Urothelium cell line (cell line): ENCODE measurements around the gene CHCHD2.
"Not testable (repeated sequence)": the region's sequence is repeated elsewhere in the genome, so short reads cannot be mapped to it uniquely, and the experiment has no call there.

Experiments
- DNase-seq: peaks from one replicate; pipeline ENCODE4 v3.0.0; 2011; ENCODE audit warnings: low spot score, mixed read lengths
- FAIRE-seq: peaks from 2 replicates; lab custom pipeline; 2011; peaks lifted over from hg19 to GRCh38; lab: Jason Lieb, UNC

The CHCHD2 gene

GRCh38 chr7:56106108-56107073 is at the start of gene CHCHD2:
TSS of gene CHCHD2 (minus strand) at chr7:56106476. CDS start at chr7:56106413, 63 bp downstream.
- peak; percentile 99 for DNase-seq
- peak; percentile 92 for FAIRE-seq

GRCh38 chr7:56131062-56131461 is 24.8 kb upstream of the CHCHD2 start:
- FAIRE-seq, DNase-seq: not testable (repeated sequence)

GRCh38 chr7:56127241-56127975 is 21.1 kb upstream of the CHCHD2 start:
- FAIRE-seq = no peak
- DNase-seq = no peak

GRCh38 chr7:56125831-56126230 is 19.6 kb upstream of the CHCHD2 start:
- DNase-seq = no peak
- FAIRE-seq = no peak

- FAIRE-seq (no peak), DNase-seq (no peak)
Measured at GRCh38 chr7:56124981-56125380, 18.7 kb upstream of the CHCHD2 start.

GRCh38 chr7:56121440-56121839 is 15.2 kb upstream of the CHCHD2 start:
- no peak for DNase-seq
- no peak for FAIRE-seq

- FAIRE-seq (no peak), DNase-seq (no peak)
Measured at GRCh38 chr7:56115852-56116538, 9.7 kb upstream of the CHCHD2 start, which contains the start of gene NUPR2. TSS of gene NUPR2 (minus strand) at chr7:56116417. CDS start at chr7:56116314, 103 bp downstream.

- FAIRE-seq, DNase-seq: not testable (repeated sequence)
Measured at GRCh38 chr7:56112244-56112643, 6.0 kb upstream of the CHCHD2 start.

- no peak for FAIRE-seq
- no peak for DNase-seq
Measured at GRCh38 chr7:56110611-56111010, 4.3 kb upstream of the CHCHD2 start.

GRCh38 chr7:56107954-56108258 is 1.6 kb upstream of the CHCHD2 start:
- no peak for DNase-seq
- FAIRE-seq = no peak

GRCh38 chr7:56105508-56105907 is 768 bp downstream of the CHCHD2 start:
- DNase-seq (no peak), FAIRE-seq (no peak)

GRCh38 chr7:56104138-56104537 is 2.1 kb downstream of the CHCHD2 start:
- FAIRE-seq, DNase-seq: not testable (repeated sequence)

- no peak for FAIRE-seq
- DNase-seq = no peak
Measured at GRCh38 chr7:56099653-56100052, 6.6 kb downstream of the CHCHD2 start.

- not testable (repeated sequence) for FAIRE-seq, DNase-seq
Measured at GRCh38 chr7:56098187-56099008, 7.9 kb downstream of the CHCHD2 start.

GRCh38 chr7:56097700-56098099 is 8.6 kb downstream of the CHCHD2 start:
- FAIRE-seq (no peak), DNase-seq (no peak)

- DNase-seq = peak; percentile 66
- FAIRE-seq = no peak
Measured at GRCh38 chr7:56092789-56093531, 13.3 kb downstream of the CHCHD2 start, which contains the start of gene PHKG1. TSS of gene PHKG1 (minus strand) at chr7:56092952. CDS start at chr7:56088941, 4,011 bp downstream.

- FAIRE-seq, DNase-seq: not testable (repeated sequence)
Measured at GRCh38 chr7:56092388-56092787, 13.9 kb downstream of the CHCHD2 start.

GRCh38 chr7:56091591-56091990 is 14.7 kb downstream of the CHCHD2 start:
- DNase-seq (no peak), FAIRE-seq (no peak)

- FAIRE-seq = no peak
- no peak for DNase-seq
Measured at GRCh38 chr7:56087445-56087844, 18.8 kb downstream of the CHCHD2 start.
